HCT116 (cell line): ENCODE results near the gene CST11. TPM values are rescaled to one million over a fixed set of nuclear protein-coding genes. Genes with fewer than 3 reads are reported as not detected.

ENCODE experiments used
- ATAC-seq: fragments of 200-7000 bp; cut with Tn5 transposase; 2 replicates; pipeline ENCODE4 v1.9.1; 2020; ENCODE audit warnings: mild to moderate bottlenecking, moderate library complexity
- BruUV-seq: library from RNA; stranded (reverse); fragments of 400-500 nt; replicated peaks from 2 replicates; lab custom pipeline; 2021; lab: Mats Ljungman, UMichigan
- CTCF ChIA-PET: fragments of 300-600 bp; sonication (Branson Sonifier 250); formaldehyde crosslinking; loops from one replicate; lab custom pipeline; 2021; ENCODE audit warnings: antibody characterized with exemption; lab: Charles Lee
- POLR2A ChIA-PET: fragments of 300-600, 350-600 bp; sonication (Branson Sonifier 250); formaldehyde crosslinking; loops from one replicate; lab custom pipeline; 2021; ENCODE audit warnings: antibody characterized with exemption; lab: Charles Lee
- RAD21 ChIA-PET, 2 experiments: fragments of 300-600 bp; sonication (Branson Sonifier 250); formaldehyde crosslinking; loops; one replicate each; lab custom pipeline; 2023; ENCODE audit warnings: low total read pairs in 2 of 2; ENCODE audit not compliant: uncharacterized antibody in 2 of 2, unreplicated experiment in 2 of 2, low non-redundant PET in 1 of 2; lab: Charles Lee
- DNase-seq: peaks from one replicate; pipeline ENCODE4 v3.0.0-alpha.2; 2010; ENCODE audit warnings: low read depth, low spot score
- H2AFZ ChIP-seq: fragments of 200-600 bp; shearing (Covaris generic), sonication (generic); 2 replicates; pipeline ENCODE4 v1.6.1; 2017; ENCODE audit warnings: low read depth, mixed run types, mixed read lengths, antibody characterized with exemption, low read length; ENCODE audit not compliant: poor library complexity, severe bottlenecking
- H3K27ac ChIP-seq: 2 replicates; pipeline ENCODE4 v1.5.1; 2012; ENCODE audit warnings: low read depth, low read length
- H3K27me3 ChIP-seq: fragments of 200-600 bp; sonication (generic); 2 replicates; pipeline ENCODE4 v1.6.1; 2016; ENCODE audit warnings: mixed run types, low read length, mixed read lengths; ENCODE audit not compliant: insufficient read depth
- H3K36me3 ChIP-seq, 2 experiments: fragments of 200-500 bp in 1 of 2; fragments of 200-600 bp in 1 of 2; sonication (Bioruptor generic) in 1 of 2; sonication (generic) in 1 of 2; 2 replicates each; pipeline versions ENCODE4 v1.5.1 to v1.6.1; 2014 to 2016; ENCODE audit warnings: low read length in 2 of 2, inconsistent platforms in 1 of 2, mixed read lengths in 1 of 2, mixed run types in 1 of 2; ENCODE audit not compliant: insufficient read depth in 2 of 2, control insufficient read depth in 1 of 2
- H3K4me1 ChIP-seq, 2 experiments: fragments of 200-600 bp in 1 of 2; sonication (generic) in 1 of 2; 2 replicates each; pipeline versions ENCODE4 v1.5.1 to v1.6.1; 2012 to 2017; ENCODE audit warnings: low read length in 2 of 2, inconsistent platforms in 1 of 2, mild to moderate bottlenecking in 1 of 2, mixed read lengths in 1 of 2, mixed run types in 1 of 2, moderate library complexity in 1 of 2; ENCODE audit not compliant: insufficient read depth in 2 of 2, control insufficient read depth in 1 of 2
- H3K4me2 ChIP-seq: fragments of 200-600 bp; sonication (generic); 2 replicates; pipeline ENCODE4 v1.6.1; 2017; ENCODE audit warnings: mixed run types, low read length, mixed read lengths
- H3K4me3 ChIP-seq, 2 experiments: fragments of 200-600 bp in 1 of 2; sonication (generic) in 1 of 2; replicated peaks in 1 of 2; 2 replicates each; pipeline ENCODE4 v1.5.1; 2011 to 2016; ENCODE audit warnings: low read length in 2 of 2, control low read depth in 1 of 2, low read depth in 1 of 2, mild to moderate bottlenecking in 1 of 2, mixed read lengths in 1 of 2, mixed run types in 1 of 2
- H3K79me2 ChIP-seq: fragments of 200-600 bp; sonication (generic); 2 replicates; pipeline ENCODE4 v1.6.1; 2017; ENCODE audit warnings: mild to moderate bottlenecking, mixed run types, low read length, moderate library complexity, mixed read lengths; ENCODE audit not compliant: insufficient read depth
- H3K9ac ChIP-seq: fragments of 200-600 bp; sonication (generic); 2 replicates; pipeline ENCODE4 v1.6.1; 2016; ENCODE audit warnings: low read length, mixed read lengths
- H3K9me2 ChIP-seq: fragments of 200-600 bp; sonication (generic), shearing (Covaris generic); 2 replicates; pipeline ENCODE4 v1.6.1; 2017; ENCODE audit warnings: mixed run types, mild to moderate bottlenecking, moderate library complexity; ENCODE audit not compliant: insufficient read depth
- H3K9me3 ChIP-seq, 2 experiments: fragments of 200-500 bp in 1 of 2; fragments of 200-600 bp in 1 of 2; sonication (Bioruptor generic) in 1 of 2; sonication (generic) in 1 of 2; 2 replicates each; pipeline ENCODE4 v1.6.1; 2014 to 2017; ENCODE audit warnings: low read length in 2 of 2, mixed read lengths in 2 of 2, inconsistent platforms in 1 of 2, low read depth in 1 of 2, mild to moderate bottlenecking in 1 of 2, mixed run types in 1 of 2, moderate library complexity in 1 of 2; ENCODE audit not compliant: control insufficient read depth in 1 of 2, insufficient read depth in 1 of 2
- H4K20me1 ChIP-seq: fragments of 200-600 bp; sonication (generic), shearing (Covaris generic); 2 replicates; pipeline ENCODE4 v1.6.1; 2017; ENCODE audit warnings: mixed run types, mild to moderate bottlenecking, moderate library complexity; ENCODE audit not compliant: insufficient read depth
- CTCF ChIP-seq, 3 experiments: fragments of 200-600 bp in 1 of 3; sonication (generic) in 1 of 3; IDR thresholded peaks in 2 of 3; conservative IDR thresholded peaks in 1 of 3; 2 replicates each; pipeline ENCODE4 v1.5.1; 2012 to 2017; ENCODE audit warnings: low read depth in 2 of 3, low read length in 2 of 3, antibody characterized with exemption in 1 of 3, borderline replicate concordance in 1 of 3, control low read depth in 1 of 3, mild to moderate bottlenecking in 1 of 3, mixed read lengths in 1 of 3, mixed run types in 1 of 3, moderate library complexity in 1 of 3; ENCODE audit not compliant: insufficient read depth in 1 of 3
- EZH2phosphoT487 ChIP-seq: fragments of 200-600 bp; IDR thresholded peaks from 2 replicates; pipeline ENCODE4 v1.6.1; 2018; ENCODE audit warnings: antibody characterized with exemption, borderline replicate concordance
- JUND ChIP-seq: IDR thresholded peaks from 2 replicates; pipeline ENCODE4 v1.6.1; 2012
- MAX ChIP-seq: IDR thresholded peaks from 2 replicates; pipeline ENCODE4 v1.6.1; 2012
- REST ChIP-seq: IDR thresholded peaks from 2 replicates; pipeline ENCODE4 v1.6.1; 2012; ENCODE audit warnings: low read depth
- SRF ChIP-seq: IDR thresholded peaks from 2 replicates; pipeline ENCODE4 v1.6.1; 2012; ENCODE audit warnings: low read depth
- ZFX ChIP-seq: fragments of 450-650 bp; IDR thresholded peaks from 2 replicates; pipeline ENCODE4 v1.6.1; 2017
- intact Hi-C: fragments of 100-400 bp; cut with micrococcal nuclease; formaldehyde crosslinking; loops from 2 replicates; pipeline ENCODE4 v1.10.0; 2022
- total RNA-seq: library from RNA; stranded (reverse); gene quantifications from one replicate; pipeline ENCODE4 v1.2.1, GENCODE V29; 2021; ENCODE audit not compliant: unreplicated experiment

CST11 gene
- total RNA-seq, 1 experiment from 2014 or later, result not detected

- H3K36me3 ChIP-seq, result no peaks in the 10 kb centered on the region
- POLR2A ChIA-PET, result no interaction called here
- no peak overlapping the region for H3K9ac ChIP-seq
- intact Hi-C loops, result no loop called here
- no peaks in the 10 kb centered on the region for H3K9me2 ChIP-seq
- H3K27ac ChIP-seq, result no peak overlapping the region
- H3K4me1 ChIP-seq, result no peaks in the 10 kb centered on the region
- CTCF ChIA-PET, result interaction anchor here (0.8 kb wide), 1 partner anchor 7 kb away, joined by 3 read pairs; no protein-coding TSS in a partner anchor
- no peak for ATAC-seq
- no peaks in the 10 kb centered on the region for H3K9me3 ChIP-seq
- no peak overlapping the region for H3K4me2 ChIP-seq
- RAD21 ChIA-PET, result no interaction called here
- TF ChIP-seq MAX (no peak), EZH2phosphoT487 (no peak), ZFX (no peak)
- no peak for DNase-seq
- H3K79me2 ChIP-seq, result no peaks in the 10 kb centered on the region
- H2AFZ ChIP-seq, result no peak overlapping the region
- H4K20me1 ChIP-seq, result no peaks in the 10 kb centered on the region
- peaks cover 3% of the 10 kb centered on the region for H3K27me3 ChIP-seq
- H3K4me3 ChIP-seq, result no peak overlapping the region
- BruUV-seq, result no TSS peak
Observed at GRCh38 chr20:23453549-23454543, 1.2 kb upstream of the CST11 start.

GRCh38 chr20:23451956-23452487 is 654 bp downstream of the CST11 start:
- Histone ChIP-seq H3K27me3 (no peaks in the 10 kb centered on the region; the same call in none of the 2 replicates), H3K27ac (no peak overlapping the region), H2AFZ (no peak overlapping the region), H3K79me2 (no peaks in the 10 kb centered on the region), H3K4me1 (no peaks in the 10 kb centered on the region), H3K4me3 (no peak overlapping the region), H3K4me2 (no peak overlapping the region), H3K9me3 (no peaks in the 10 kb centered on the region), H4K20me1 (no peaks in the 10 kb centered on the region), H3K36me3 (no peaks in the 10 kb centered on the region), H3K9ac (no peak overlapping the region), H3K9me2 (no peaks in the 10 kb centered on the region)
- no TSS peak for BruUV-seq
- RAD21 ChIA-PET, result no interaction called here
- CTCF ChIA-PET, result no interaction called here
- no peak for TF ChIP-seq SRF
- TF ChIP-seq REST, result no peak
- no peak for TF ChIP-seq JUND
- TF ChIP-seq MAX, result no peak
- TF ChIP-seq CTCF (IDR thresholded peaks at IDR 0.05 in 2 of 3, conservative IDR thresholded peaks at IDR 0.05 in 1 of 3; ENCODE audit: borderline replicate concordance in 1 of 3, insufficient read depth in 1 of 3, low read depth in 2 of 3, low read length in 2 of 3), result no peak
- DNase-seq (no peak), ATAC-seq (no peak)
- POLR2A ChIA-PET, result no interaction called here
- intact Hi-C loops, result no loop called here
